Epithelial cell of esophagus (primary cell): ENCODE data around the gene SMS.

ENCODE experiments used
- DNase-seq: peaks from one replicate; pipeline ENCODE4 v3.0.0; 2010; ENCODE audit warnings: low read depth
- H3K4me3 ChIP-seq: 2 replicates; pipeline ENCODE4 v1.5.1; 2011; ENCODE audit warnings: mild to moderate bottlenecking, low read length, control low read depth
- CTCF ChIP-seq: IDR thresholded peaks from 2 replicates; pipeline ENCODE4 v1.5.1; 2011; ENCODE audit warnings: low read depth, mild to moderate bottlenecking, low read length, control low read depth, inconsistent platforms; ENCODE audit not compliant: insufficient read depth; ENCODE audit errors: missing control alignments

Gene SMS

DNA sequence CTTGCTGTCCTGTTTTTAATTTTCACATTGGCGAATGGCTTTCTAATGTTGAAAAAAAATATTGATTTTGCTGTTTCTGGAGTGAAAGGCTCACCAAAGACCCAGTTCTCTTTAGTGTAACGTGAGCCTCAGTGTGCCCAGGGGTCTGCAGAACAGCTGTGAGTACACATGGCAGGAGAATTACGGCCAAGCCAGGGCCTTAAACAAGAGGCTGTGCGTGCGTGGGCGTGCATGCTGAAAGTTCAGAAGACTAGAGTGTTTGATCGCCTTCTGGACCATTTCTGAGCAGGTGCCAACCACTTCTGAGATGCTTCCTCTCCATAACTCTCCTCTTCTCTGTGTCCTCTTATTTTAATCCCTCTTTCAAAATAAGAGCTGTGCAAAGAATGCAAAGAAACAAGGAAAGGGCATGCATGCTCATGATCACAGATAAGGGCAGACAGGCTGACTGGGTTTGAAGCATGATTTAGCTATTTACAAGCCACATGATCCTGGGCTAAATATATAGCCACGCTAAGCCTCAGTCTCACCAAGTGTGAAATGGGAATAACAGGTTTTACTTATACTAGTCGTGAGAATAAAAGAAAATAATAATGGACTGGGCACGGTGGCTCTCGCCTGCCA, 101.5 kb downstream of the SMS start:
- TF ChIP-seq CTCF, result no peak
- no peak overlapping the region for H3K4me3 ChIP-seq
- no peak for DNase-seq

- no peak for TF ChIP-seq CTCF
These were observed 103.4 kb downstream of the SMS start for GRCh38 chrX:22043872-22044271.

More at GRCh38 chrX:22043872-22044271, 103.4 kb downstream of the SMS start:
- no peak overlapping the region for H3K4me3 ChIP-seq
- no peak for DNase-seq
